Stimulated activated CD4-positive, alpha-beta T cell treated with anti-CD3 and anti-CD28 coated beads, TNF-alpha, amount 100 ng/mL, for 4 hours (primary cell): ENCODE results near the gene AOAH.
"Not testable (repeated sequence)": the region's sequence is repeated elsewhere in the genome, so short reads cannot be mapped to it uniquely, and the experiment has no call there.

ENCODE experiments used
- DNase-seq, 3 experiments: peaks; one replicate each; pipeline ENCODE4 v3.0.0-alpha.2; 2020; ENCODE audit warnings: low read depth in 3 of 3

Gene AOAH

DNA sequence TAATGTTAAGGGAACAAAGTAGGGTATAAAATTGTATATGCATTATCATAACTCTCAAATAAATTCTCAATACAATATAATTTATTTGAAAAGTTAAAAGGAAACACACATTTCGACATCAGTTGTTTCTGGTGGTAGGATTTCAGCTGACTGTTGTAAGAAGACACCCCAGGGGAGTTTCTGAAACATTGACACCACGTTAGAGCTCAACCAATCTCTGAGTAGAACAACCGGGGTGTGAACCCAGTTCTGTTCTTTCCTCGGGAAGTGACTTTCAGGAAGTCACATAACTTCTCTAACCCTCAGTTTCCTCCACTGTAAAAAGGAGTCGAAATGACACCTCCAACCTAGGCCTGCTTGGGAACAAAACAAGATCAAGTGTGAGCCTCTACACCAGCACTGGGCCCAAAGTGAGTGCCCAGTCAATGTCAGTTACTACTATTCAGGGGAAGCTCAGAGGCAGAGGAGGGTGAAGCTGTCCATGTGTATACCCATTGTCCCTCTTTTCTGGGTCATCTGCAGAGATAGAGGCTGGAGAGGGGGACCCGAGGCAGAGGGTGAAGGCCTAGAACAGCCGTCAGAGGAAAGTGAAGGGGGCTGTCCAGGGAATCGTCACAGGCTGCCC is 67.1 kb downstream of the AOAH start:
- DNase-seq: no peak

DNA sequence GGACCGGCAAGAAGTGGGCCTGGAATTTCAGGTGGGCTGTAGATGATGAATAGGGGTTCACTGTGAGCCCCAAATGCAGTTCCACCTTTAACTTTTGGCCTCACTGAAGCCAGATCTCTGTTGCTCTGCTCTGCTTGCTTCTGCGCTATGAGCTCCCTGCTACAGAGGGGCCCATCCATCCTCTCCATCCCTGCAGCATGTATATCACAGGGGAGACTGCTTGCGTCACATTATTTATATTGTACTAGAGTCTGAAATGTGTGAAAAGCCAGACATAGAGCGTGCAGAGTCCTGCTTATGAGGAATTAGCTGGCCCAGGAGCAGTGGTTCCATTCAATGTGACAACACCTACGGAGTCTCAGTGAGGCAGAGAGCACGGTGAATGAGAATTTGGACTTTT is 69.9 kb downstream of the AOAH start:
- DNase-seq: no peak

DNA sequence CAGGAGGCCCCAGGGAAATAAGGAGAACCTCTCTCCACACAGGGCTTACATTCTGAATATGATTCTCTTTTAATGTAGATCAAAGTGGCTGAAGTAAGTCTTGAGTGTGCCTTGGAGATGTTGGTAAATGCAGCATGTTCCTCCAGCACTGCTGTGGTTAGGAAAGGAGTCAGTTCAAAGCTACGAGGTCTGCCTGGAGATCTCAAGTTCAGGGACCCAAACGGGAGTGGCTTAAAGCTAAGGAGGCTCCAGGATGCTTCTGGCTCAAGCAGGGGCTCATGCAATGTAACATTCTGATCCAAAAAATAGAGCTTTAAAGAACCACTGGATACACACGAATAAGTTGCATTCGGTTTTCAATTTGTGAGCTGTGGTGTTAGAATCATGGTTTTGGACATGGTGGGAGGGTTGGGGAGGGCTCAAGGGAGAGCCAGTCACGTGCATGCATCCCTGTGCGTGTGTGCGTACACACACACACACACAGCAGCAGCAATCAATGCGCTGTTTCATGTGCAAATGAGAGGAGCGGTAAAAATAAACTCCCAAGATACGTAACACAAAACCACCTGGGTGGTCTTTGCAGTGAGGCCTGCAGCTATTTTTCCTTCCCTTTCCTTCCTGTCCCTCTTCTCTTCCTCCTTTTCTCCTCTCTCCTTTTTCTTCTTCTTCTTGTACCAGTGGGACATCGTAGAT is 70.5 kb downstream of the AOAH start:
- no peak for DNase-seq

DNA sequence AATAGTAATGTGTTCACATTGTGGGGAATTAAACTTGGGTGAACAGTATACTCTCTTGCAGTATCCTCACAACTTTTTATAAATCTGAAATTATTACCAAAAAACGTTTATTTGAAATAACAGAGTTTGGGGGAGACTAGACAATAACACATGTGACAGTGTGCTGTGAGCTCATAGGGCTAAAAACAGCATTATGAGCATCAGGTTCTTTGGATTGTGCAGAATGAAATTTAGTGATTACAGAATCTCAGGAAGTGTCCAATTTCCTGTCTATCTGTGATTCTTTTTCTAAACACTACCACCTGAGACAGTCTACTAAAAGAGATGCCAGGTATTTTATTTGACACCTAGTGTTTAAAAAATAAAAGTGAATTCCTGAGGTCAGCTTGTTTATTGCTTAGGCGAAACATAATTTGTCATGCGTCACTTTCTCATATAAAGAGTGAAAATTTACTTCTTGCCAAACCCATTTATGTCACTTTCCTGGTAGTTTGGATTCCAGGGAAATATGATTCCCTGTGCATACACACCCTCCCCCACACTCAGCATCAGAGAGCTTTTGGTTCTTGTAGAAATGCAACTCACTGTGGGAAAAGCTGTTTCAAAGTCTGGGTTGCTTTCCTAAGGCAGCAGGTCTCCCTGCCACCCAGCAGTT is 71.2 kb downstream of the AOAH start:
- no peak for DNase-seq

DNA sequence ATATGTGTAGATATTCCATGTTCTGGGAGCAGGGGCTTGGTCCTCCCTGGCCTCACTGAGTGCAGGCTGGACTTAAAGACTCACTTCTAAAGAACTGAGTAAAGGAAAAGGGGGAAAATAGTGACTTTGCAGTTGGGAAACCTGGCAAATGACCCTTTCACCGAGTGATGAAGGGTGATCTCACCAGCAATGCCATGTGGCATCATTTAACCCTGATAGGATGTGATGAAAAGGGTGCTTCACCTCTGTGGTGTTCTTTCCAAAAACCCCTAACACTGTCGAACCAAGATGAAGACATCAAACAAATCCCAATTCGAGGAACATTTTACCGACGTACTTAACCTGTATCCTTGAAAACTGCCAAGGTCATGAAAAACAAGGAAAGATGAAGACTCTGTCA is 71.9 kb downstream of the AOAH start:
- DNase-seq: no peak

DNA sequence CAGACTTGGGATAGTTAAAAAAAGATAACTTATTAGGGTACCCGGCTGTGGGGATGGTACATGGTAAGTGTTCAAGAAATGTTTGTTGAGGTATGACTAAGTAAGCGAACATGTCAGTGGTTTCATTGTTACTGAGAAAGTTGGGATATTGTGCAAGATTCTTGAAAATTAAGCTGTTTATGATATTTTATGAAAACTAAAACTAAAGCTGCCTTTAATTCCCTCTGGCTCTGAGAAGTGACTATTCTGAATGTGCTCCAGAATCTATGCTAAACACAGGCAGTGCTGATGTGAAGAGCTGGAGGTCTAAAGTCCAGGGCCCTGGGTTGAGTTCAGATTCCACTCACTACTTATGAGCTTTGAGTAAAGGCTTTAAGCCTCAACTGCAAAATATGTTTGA is 72.9 kb downstream of the AOAH start:
- DNase-seq: no peak

DNA sequence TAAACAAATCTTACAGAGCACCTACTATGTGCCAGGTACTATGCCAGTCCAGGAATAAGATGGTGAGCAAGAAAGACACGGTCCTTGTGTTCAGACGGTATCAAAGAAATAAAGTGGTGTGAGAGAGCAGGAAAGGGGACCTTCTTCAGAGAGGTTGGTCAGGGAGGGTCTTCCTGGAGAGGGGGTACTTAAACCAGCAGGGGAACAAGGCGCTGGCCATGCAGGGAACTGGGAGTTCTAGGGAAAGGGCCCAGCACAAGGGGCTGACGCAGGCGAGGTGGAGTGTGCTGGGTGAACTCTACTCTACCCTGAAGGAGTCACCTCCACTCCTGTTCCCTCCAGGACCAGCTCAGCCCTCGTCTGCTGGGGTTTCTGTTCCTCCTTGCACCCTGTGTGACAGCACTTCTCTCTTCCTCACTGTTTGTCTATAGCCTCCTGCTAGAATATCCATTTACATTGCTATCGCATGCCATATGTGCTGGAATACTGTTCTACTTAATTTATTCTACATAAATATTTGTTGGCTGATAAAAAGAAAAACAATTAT is 73.5 kb downstream of the AOAH start:
- no peak for DNase-seq

DNA sequence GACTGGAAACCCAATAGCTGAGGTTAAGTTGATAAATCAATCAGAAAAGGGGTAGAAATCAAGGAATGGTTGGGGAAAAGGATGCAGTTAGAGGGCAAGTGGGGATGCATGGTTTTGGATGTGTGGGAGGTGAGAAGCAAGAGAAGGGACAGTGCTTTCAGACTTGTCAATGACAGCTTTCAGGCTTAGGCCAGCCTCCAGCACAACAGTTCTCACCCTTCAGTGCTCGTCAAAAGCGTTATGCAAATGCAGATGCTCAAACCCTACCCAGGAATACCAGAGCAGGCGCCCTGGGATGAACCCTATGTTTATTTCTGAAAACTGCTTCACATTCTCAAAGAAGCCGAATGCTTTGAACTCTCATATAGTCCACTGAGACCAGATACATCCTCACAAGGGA is 74.0 kb downstream of the AOAH start:
- no peak for DNase-seq

DNA sequence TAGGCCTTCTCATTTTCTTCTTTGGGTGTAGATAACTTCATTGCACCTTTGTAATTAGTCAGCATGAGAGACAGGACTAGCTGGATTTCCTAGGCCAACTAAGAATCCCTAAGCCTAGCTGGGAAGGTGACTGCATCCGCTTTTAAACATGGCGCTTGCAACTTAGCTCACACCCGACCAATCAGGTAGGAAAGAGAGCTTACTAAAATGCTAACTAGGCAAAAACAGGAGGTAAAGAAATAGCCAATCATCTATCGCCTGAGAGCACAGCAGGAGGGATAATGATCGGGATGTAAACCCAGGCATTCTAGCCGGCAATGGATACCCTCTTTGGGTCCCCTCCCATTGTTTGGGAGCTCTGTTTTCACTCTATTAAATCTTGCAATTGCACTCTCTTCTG is 75.0 kb downstream of the AOAH start:
- not testable (repeated sequence) for DNase-seq

DNA sequence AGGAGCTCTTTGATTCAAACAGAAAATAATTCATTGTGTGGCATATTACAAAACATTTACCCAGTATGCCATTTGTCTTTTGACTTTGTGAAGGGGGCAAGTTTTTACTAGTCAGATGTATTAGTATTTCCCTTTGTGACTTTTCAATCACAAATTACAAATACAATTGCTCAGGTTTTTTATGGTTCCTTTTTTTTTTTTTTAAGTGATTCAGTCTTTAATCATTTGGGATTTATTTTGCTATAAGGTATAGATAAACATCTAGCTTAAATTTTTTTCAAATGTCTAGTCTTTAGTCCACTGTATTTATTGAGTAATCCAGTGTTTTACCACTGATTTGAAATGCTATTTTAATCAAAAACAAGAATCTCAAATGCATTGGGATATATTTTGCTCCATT is 75.9 kb downstream of the AOAH start:
- no peak for DNase-seq

DNA sequence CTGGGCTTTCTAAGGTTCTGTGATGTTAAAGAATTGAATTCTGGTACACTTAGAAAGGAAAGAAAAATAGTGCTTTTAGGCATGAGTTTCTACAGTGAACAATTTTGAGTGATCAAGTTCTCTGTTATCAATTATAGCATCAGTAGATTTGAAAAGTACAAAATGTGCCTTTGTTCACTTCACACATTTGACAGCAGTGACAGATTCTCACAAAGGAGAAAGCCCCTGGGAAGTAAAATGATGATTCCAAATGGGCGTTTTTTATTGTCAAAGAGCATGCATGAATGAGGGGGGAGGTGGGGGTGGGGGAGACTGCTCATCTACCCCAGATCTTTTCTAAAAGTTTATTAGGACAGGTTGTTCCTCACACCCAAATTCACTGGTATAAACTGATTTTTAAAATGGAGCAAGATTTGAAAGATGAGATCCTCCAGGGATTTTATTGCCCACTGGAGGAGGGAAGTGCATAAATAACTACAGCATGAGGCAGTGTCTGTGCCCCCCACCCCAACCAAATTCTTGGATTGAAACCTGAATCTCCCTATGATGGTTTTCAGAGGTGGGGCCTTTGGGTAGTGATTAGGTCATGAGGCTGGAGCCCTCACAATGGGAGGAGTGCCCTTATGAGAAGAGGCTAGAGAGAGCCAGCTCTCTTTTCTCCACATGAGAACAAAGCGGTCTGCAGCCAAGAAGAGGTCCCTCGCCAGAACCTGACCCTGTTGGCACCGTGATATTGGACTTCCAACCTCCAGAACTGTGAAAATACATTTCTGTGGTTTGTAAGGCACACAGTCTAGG is 79.5 kb downstream of the AOAH start:
- no peak for DNase-seq

DNA sequence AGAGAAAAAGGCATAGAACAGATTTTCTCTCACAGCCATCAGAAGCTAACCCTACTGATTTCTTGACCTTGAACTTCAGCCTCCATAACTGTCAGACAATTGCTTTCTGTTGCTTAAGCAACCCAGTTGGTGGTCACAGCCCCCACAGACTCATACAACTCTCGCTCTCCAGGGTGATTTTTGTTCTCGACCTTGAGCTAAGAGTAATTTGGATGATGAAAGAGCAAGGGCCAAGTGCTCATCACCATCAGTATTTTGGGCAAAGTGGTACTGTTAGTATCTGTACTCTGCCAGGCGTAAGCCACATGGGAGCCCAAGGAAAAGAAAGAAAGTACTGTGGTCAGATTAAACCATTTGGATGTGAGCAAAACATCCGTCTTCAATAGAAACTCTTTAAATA is 81.9 kb downstream of the AOAH start:
- no peak for DNase-seq

DNA sequence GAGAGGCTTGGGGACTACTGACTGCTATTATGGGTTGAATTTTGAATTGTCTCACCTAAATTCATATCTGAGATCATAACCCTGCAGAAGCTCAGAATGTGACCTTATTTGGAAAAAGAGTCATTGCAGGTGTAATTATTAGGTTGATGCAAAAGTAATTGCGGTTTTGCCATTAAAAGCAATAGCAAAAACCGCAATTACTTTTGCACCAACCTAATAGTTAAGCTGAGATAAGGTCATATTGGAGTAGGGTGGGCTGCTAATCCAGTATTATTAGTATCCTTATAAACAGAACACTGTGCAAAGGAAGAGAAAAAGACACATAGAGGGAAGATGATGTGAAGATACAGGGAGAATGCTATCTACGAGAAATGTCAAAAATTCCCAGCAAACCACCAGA is 82.3 kb downstream of the AOAH start:
- no peak for DNase-seq

DNA sequence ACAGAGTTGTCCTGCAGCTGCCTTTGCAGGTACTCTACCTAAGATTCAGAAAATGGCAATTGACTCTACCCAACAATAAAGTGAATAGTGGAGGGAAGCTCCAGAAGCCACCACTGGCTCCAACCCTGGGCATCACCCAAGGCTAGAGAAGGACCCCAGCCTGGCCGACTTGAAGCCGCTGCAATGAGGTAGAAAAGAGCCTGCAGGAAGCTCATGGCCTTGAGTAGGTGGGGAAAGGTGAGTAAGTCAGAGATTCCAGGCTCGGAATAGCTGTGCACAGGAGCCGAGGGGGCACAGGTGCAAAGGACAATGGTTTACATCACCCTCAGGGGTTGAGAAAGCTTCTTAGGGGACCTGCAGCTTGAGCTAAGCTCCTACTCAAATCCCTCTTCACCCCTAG is 83.6 kb downstream of the AOAH start:
- no peak for DNase-seq

DNA sequence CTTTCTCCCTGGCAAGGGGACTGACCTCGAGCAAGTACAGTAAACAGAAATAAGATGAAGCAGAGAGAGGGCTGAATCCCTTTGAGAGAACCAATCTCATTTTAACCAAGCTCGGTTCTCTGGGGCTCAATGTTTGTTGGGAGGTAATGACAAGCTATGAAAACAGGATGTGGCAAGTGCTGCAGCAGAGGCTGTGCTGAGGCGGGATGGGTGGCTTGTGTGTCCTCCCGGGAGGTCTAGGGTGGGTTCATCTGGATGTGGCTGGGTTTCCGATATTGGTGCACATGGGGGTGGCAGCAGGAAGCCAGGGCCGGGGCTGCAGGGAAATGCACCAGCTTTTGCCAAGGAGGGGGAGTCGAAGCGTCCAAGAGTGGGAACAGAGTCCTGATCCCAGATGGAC is 84.5 kb downstream of the AOAH start:
- DNase-seq: peak in 1 of 3 experiments; percentile 6

DNA sequence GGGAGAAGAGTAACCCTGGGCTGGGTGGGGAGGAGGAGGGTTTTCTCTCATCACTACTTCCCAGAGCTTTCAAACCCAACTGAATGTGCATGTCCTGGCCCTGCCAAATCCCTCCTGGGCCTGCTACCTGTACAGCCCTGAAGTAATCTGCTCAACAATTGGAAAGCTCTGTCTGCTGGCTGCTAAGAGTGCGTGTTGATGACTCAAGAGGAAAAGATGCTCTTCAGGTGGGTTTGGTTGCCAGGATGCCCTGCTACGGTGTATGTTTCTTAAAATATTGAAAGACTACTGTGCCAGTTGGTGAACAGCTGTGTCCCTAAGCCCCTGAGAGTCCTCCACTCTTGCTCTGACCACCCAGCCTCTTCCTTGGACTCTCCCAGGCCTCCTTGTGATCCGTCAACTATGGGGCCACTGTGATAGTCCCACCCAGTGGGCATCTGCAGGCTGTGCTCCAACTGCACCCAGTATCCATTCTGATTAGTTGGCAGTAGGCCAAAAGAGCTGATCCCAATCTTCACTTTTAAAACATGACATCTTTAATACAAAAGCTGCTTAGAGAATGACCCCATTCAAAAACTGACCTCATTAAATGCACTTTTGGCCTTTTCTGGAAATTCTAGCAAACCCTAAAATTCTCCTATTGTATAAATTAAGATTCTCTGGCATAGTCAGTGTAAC is 85.6 kb downstream of the AOAH start:
- no peak for DNase-seq

DNA sequence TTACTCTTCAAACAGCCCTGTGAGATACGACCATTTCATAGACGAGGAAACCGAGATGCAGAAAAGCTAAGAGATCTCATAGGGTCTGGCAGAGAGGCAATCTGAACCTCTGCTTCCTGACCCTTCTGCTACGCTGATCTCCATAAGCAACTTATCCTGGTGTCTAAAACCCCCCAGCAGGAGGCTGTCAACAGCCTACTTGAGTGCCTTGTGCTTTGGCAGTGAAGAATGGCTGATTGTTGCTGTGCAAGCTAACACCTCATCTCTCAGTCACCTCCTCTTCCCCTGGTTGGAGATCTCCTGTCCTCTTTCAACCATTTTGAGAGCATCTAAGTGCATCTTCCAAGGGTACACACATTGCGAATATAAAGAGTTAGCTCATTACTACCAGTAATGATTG is 86.2 kb downstream of the AOAH start:
- DNase-seq: no peak

DNA sequence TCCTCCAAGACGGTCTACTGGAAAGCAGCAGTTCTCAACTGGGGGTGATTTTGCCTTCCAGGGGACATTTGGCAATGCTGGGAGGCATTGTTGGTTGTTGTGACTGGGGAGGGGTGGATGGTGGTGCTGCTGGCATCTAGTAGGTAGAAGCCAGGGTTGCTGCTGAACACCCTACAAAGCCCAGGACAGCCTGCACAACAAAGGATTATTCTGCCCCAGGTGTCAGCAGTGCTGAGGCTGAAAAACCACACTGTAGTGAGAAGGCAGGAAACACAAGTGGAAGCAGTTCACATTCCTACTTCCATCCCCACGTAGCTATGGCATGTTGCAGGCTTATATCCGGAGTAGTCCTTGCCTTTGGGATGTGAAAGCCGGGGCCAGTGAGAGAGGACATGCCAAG is 86.9 kb downstream of the AOAH start:
- no peak for DNase-seq

DNA sequence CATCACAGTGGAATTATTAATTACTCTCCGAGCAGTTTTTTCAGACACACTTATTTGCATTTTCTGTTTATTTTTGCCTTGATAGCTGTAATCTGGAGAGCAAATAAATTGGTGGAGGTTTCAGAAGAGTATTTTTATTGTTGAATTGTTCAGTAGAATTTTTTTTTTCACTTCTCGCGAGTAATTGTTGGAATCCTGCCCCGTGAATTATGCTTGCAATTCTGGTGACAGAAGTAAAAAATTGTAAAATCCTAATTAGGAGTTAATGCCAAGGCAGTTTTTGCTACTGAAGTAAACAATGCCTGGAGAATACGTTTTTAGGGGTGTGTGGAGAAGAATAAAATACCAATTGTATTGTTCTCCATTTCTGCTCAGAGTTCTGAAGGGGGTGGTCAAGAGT is 88.2 kb downstream of the AOAH start:
- DNase-seq: no peak

DNA sequence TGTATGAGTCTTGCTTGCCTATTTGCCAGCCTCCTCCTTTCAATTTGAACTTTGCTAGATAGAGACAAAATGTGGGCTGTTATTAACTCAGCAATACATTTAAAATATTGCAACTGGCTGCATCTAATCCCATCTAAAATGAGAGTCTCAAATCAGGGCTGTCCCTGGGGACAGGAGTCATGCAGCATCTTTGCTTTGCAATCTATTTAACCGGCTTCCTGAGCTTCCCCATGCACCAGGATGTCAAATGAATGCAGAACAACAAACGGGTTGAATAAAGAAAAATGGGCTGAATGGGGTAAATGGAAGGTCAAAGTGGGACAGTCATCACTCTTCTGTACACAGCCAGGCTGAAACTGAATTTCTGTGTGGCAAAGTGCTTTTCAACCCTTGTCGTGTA is 89.2 kb downstream of the AOAH start:
- no peak for DNase-seq

DNA sequence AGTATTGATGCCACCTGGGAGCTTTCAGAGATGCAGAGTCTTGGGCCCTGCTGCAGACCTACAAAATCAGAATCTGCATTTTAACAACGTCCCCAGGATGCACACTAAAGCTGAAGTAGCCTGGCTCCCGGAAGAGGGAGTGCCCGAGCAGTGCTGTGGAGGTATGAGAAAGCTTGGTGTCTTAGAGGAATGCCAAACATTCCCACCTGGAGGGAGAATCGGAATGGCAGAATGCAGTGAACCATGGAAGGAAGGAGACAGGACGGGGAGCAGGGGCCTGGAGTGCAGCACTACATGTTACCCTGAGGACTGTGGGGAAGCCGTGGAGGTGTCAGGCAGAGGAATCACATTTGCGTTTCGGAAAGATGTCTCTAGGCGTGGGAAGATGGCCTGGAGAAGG is 90.9 kb downstream of the AOAH start:
- DNase-seq: no peak
